OCI-M1 (cell line): ENCODE measurements around the gene ITGBL1.

Source experiments
- DNase-seq: peaks from one replicate; lab custom pipeline; 2025; lab: John Stamatoyannopoulos, UW

ITGBL1 gene

DNA sequence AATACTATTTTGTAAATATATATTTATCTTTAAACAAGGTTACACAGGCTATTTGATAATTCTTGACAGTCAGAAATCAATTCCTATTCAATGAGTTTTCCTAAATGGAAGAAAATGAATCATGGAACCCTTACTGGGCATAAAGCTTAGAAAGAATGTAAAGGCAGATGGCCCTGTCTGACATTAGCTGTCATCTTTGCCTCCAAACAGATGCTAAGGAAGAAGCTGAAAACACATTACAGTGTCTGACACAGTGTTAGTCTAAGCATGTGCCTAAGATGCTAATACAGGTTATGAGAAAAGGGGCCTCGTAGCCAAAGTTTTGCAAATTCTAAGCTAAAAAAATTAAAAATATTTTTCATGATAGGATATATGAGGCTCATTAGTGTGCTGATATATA lies 112.8 kb downstream of the ITGBL1 start:
- no peak for DNase-seq

DNA sequence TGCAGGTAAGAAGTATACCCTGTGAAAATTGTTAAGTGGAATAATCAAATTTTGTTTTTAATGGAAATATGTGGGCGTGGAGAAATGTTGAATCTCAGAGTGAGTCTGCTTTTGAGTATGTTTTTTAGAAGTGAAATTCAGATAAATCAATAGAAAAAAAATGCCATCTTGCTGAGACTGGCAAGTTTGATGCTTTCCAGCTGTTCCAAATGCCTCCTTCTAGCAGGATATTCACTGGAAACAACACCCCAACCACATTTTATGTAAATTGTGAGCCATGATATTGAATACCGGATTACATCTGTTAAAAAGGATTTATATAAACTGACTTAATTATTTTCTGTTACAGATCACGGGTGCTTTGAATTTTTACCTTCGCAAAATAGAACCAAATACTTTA lies 115.4 kb downstream of the ITGBL1 start:
- no peak for DNase-seq

- DNase-seq: no peak
Observed at GRCh38 chr13:101569807-101570206, 117.3 kb downstream of the ITGBL1 start.

GRCh38 chr13:101570410-101570809 lies 117.9 kb downstream of the ITGBL1 start:
- no peak for DNase-seq

GRCh38 chr13:101572456-101572855 lies 120.0 kb downstream of the ITGBL1 start:
- DNase-seq: no peak

DNA sequence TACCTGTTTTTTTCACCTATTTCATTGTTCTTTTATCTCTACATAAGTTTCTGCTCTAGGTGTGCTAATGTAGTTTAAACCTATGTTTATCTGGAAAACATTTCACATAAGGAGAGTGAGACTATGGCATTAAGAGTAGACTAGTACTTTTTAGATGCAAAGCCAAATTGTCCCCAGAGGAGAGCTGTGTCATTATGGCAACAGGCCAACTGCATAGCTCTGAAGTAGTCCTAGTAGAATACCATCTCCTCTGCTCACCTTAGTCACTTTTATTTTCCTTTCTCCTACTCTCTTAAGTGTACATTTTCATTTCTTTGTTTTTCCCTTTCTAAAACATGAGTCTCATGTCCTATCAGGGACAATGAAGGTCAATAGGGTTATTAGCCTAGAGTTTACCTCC lies 123.1 kb downstream of the ITGBL1 start:
- peak; percentile 14 for DNase-seq

GRCh38 chr13:101576455-101576854 lies 124.0 kb downstream of the ITGBL1 start:
- DNase-seq: no peak

DNA sequence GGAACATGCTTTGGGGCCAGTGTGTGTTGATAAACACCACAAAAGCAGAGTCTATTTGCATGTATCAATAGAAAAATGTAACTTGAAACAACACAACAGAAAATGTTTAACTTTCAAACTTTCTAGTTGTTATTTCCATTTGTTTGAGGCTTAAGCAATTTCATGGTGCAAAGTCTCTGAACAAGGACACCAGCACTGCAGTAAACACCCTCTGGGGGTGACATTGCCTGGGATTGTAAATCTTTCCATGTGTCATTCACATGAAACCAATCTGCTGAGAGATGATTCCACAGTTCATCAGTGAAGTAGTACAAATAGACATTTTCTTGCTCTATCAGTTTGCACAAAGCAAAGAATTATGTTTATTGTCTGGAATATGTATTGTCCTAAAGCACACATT lies 124.5 kb downstream of the ITGBL1 start:
- no peak for DNase-seq

DNA sequence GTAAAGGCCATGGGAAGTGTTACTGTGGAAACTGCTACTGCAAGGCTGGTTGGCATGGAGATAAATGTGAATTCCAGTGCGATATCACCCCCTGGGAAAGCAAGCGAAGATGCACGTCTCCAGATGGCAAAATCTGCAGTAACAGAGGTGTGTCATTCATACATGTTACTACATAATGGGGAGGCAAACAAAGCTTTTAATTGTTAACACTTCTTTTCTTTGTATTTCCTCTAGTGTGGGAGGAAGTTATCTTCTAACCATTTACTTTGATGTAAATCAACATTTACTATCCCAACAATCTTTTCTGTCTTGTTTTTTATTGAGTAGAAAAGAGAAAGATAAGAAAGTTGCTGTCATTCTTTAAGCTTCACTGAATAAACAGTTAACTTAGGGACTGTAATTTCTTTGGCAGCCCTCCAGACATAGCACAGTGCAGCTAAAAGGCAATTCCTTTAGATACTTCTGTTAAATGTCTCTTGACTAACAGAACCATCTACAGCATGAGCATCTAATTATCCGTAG lies 126.9 kb downstream of the ITGBL1 start:
- no peak for DNase-seq

GRCh38 chr13:101584331-101584730 lies 131.9 kb downstream of the ITGBL1 start:
- DNase-seq: peak; percentile 12

DNA sequence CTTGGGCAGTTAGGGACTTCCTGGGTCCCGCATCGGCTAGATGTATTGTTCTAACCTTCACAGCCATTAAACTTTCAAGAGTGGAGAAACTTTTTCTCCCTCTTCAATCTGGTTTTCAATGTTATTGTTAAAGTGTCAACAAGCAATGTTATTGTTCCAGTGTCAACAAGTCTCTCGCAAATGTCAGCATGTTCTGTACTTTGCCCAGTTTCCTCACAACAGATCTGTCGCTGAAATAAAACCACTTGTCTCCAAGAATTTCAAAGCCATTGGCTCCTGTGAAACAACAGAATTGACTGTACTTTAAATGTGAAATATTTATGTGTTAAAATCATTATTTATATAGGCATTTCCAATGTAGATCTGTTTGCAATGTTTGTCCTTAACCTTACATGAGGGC lies 138.0 kb downstream of the ITGBL1 start:
- DNase-seq: no peak

GRCh38 chr13:101594936-101595335 lies 142.5 kb downstream of the ITGBL1 start:
- no peak for DNase-seq

DNA sequence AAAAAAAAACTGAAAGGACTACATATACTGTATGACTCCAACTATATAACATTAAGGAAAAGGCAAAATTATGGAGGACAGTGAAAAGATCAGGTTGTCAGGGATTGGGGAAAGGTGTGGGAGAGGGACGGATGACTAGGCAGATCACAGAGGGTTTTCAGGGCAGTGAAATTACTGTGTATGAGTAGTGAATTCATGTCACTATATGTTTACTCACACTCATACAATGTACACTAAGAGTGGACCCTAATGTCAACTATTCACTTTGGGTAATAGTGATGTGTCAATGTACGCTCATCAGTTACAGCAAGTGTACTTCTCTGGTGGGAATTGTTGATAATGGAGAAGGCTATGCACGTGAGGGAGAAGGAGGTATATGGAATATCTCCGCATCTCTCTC lies 144.3 kb downstream of the ITGBL1 start:
- no peak for DNase-seq

DNA sequence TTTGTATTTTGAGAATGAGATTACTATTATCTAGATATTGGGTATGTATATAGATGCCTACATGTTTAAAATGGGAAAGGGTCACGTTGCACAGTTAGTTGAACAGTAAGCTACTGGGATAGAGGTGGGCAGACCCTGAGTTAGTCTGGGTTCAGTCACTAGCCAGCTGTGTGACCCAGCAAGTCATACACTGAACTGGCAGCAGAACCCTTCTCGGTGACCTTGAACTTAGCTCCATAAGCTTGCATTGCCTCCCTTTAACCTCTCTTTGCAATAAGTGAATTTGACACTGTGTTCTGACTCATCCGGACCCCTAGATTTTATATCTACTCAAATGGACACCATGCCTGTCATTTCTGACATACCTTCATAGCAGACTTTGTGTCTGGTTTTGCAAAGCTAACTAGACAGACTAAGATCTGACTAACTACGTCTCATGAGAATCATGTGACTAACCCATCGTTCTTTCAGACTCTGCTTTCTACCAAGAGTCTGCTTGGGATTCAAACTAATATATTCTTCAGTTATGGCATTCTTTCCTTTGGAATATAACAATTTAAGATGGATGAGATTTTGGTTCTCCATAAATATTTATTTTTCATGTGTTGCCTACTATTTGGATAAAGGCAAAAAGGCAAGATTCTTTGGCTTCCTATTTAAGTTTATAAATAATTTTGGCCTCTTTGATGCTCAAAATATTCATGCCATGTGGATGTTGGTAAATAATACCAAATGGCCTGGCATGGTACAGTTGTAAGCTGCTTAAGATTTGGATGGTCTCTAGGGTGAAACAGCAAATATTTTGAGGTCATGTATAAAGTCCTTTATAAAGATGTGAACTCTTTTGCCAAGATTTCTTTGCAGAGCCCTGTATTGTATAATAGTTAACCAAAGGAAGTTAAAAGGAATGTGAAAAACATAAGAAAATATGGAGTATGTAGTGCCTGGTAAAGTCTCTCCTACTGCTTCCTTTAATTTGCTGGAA lies 159.3 kb downstream of the ITGBL1 start:
- no peak for DNase-seq

DNA sequence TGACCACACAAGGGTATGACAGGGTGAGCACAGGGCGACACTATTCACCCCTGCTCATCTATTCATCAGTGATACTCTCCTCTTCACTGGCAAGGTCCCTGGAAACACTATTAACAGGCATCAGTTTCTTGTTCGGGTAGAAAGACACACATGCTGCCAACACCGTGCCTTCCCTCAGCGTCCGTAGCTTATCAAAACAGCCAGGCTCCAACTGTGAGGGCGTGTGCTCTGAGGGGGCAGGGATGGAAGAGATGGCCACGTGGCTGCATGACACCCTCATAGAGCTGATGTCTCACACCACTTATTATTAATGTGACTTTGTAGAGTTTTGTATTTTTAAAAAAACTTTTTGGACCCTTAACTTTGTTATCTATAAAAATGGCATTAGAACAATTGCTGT lies 160.3 kb downstream of the ITGBL1 start:
- DNase-seq: peak; percentile 93

GRCh38 chr13:101614491-101614890 lies 162.0 kb downstream of the ITGBL1 start:
- no peak for DNase-seq

- DNase-seq: peak; percentile 43
Observed at GRCh38 chr13:101618440-101619187, 166.1 kb downstream of the ITGBL1 start.

DNA sequence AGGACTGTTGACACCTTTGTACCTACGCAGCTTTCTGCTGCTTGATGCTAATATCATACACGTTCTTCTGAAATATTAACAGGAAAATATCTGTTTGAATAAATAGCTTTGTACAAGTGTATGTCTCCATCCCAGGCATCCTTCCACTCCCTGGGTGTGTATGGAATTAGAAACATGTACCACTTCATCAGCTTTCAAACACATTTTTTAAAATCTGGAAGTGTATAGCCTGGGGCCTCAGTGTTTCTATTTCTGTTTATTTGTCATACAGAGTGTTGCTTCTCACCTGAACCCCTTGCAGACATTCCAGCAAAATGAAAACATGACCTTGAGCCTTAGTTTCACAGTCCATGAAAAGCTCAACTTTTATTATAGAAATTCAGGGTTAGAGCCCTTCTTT lies 168.6 kb downstream of the ITGBL1 start:
- no peak for DNase-seq

DNA sequence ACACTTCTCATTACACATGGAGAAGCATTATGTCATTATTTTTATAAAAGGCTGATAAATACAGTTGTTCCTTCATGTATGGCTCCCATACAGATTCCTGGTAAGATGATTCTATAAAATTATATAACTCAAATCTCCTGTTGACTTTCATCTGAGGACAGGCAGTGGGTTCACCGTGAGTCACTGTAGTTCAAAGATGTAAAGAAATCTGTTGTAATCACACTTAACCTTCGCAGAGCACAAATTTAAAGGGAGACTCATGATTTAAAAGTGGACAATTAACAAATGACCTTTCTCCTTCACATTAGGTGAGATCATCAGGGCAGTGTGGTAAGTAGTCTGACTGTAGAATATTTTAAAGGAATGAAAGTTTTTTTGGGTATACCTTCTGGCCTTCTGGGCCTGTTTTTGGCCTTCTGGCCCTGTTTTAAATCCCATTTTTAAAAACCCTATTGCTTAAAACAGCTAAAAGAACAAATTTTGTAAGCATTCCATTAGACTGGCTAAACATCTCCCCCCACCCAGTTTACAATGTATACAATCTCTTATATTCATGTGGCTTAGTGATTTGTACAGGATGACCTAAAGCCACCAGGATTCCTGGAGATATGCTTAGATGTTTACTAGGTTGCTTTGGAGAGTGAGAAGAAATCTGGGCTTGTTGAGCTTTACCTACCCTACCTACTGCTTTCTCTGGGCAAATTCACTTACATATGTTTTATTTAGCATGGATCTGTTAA lies 171.2 kb downstream of the ITGBL1 start:
- peak; percentile 21 for DNase-seq

GRCh38 chr13:101624210-101624922 lies 171.9 kb downstream of the ITGBL1 start:
- peak; percentile 51 for DNase-seq

DNA sequence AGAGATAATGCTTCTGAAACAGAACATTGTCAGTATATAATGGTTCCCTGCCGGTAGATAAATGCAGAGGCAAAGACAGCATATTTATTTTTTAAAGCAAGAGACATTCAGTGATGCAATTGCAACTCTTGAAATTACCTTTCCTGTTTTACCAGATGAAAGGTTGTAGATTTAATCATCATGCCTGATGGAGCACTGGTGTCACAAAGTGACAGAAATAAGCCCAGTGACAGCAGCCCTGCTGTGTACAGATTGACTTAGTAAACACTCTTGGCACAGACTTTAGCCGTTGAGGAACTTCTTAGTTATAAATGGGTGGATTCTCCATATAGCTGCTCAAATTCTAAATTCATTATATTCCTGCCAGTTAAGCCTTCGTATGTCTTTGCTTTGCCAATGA lies 172.5 kb downstream of the ITGBL1 start:
- no peak for DNase-seq
